H1 (cell line): ENCODE results near the gene ICE1. TPM values are rescaled to one million over a fixed set of nuclear protein-coding genes. Genes with fewer than 3 reads are reported as not detected.

Source experiments
- CTCF ChIA-PET: fragments of 300-600 bp; sonication (Branson Sonifier 250); formaldehyde crosslinking; loops from one replicate; lab custom pipeline; 2021; ENCODE audit not compliant: partially characterized antibody; lab: Charles Lee
- POLR2A ChIA-PET: fragments of 300-600 bp; sonication (Branson Sonifier 250); formaldehyde crosslinking; loops from one replicate; lab custom pipeline; 2021; ENCODE audit warnings: inconsistent platforms; ENCODE audit not compliant: partially characterized antibody; lab: Charles Lee
- DNase-seq, 2 experiments: peaks; one replicate each; pipeline versions ENCODE4 v3.0.0 to v3.0.0-alpha.2; 2010 to 2022; ENCODE audit warnings: low spot score in 2 of 2, low read depth in 1 of 2, mixed read lengths in 1 of 2
- FAIRE-seq: peaks from 2 replicates; lab custom pipeline; 2011; peaks lifted over from hg19 to GRCh38; lab: Jason Lieb, UNC
- H2AFZ ChIP-seq: 2 replicates; pipeline ENCODE4 v1.8.1; 2012; ENCODE audit warnings: low read length, inconsistent platforms
- H2AK5ac ChIP-seq: 2 replicates; pipeline ENCODE4 v1.6.1; 2013; ENCODE audit warnings: low read depth, low read length
- H2BK120ac ChIP-seq: replicated peaks from 2 replicates; pipeline ENCODE3; 2013; ENCODE audit warnings: low read depth, low read length, inconsistent platforms
- H2BK12ac ChIP-seq: 2 replicates; pipeline ENCODE4 v1.6.1; 2013; ENCODE audit warnings: low read depth, low read length
- H2BK15ac ChIP-seq: 2 replicates; pipeline ENCODE4 v1.6.1; 2013; ENCODE audit warnings: low read length
- H2BK20ac ChIP-seq: 2 replicates; pipeline ENCODE4 v1.6.1; 2013; ENCODE audit warnings: low read length
- H2BK5ac ChIP-seq: 2 replicates; pipeline ENCODE4 v1.6.1; 2013; ENCODE audit warnings: low read depth, low read length
- H3K14ac ChIP-seq: 2 replicates; pipeline ENCODE4 v1.6.1; 2013; ENCODE audit warnings: inconsistent platforms; ENCODE audit not compliant: insufficient read length
- H3K18ac ChIP-seq: 2 replicates; pipeline ENCODE4 v1.6.1; 2013; ENCODE audit warnings: low read length; ENCODE audit errors: extremely low read depth
- H3K23ac ChIP-seq: 2 replicates; pipeline ENCODE4 v1.6.1; 2013; ENCODE audit warnings: inconsistent platforms; ENCODE audit not compliant: insufficient read length
- H3K23me2 ChIP-seq: 2 replicates; pipeline ENCODE4 v1.6.1; 2013; ENCODE audit warnings: low read depth, low read length
- H3K27ac ChIP-seq: 2 replicates; pipeline ENCODE4 v1.6.1; 2011; ENCODE audit warnings: low read depth, low read length, inconsistent platforms
- H3K27me3 ChIP-seq, 4 experiments: replicated peaks in 1 of 4; 1 replicate in 1 of 4; 2 replicates in 3 of 4; pipeline versions ENCODE4 v1.6.1 to v1.8.1; 2011 to 2013; ENCODE audit warnings: low read length in 3 of 4, mild to moderate bottlenecking in 3 of 4, inconsistent platforms in 2 of 4, mixed read lengths in 2 of 4, moderate library complexity in 1 of 4; ENCODE audit not compliant: control insufficient read depth in 3 of 4, insufficient read depth in 3 of 4; ENCODE audit errors: extremely low read depth in 1 of 4
- H3K36me3 ChIP-seq, 4 experiments: 2 replicates each; pipeline versions ENCODE4 v1.6.1 to v1.8.1; 2011 to 2013; ENCODE audit warnings: mild to moderate bottlenecking in 4 of 4, low read length in 3 of 4, moderate library complexity in 2 of 4, control low read depth in 1 of 4, inconsistent platforms in 1 of 4; ENCODE audit not compliant: insufficient read depth in 4 of 4, control insufficient read depth in 2 of 4
- H3K4ac ChIP-seq: replicated peaks from 2 replicates; pipeline ENCODE3; 2013; ENCODE audit warnings: low read length, low read depth, mixed read lengths, inconsistent platforms; ENCODE audit not compliant: insufficient read length
- H3K4me1 ChIP-seq, 4 experiments: replicated peaks in 1 of 4; 1 replicate in 1 of 4; 2 replicates in 3 of 4; pipeline versions ENCODE4 v1.6.1 to v1.8.1; 2011 to 2013; ENCODE audit warnings: low read length in 3 of 4, inconsistent platforms in 2 of 4, mixed read lengths in 1 of 4; ENCODE audit not compliant: insufficient read depth in 4 of 4, control insufficient read depth in 3 of 4
- H3K4me2 ChIP-seq, 2 experiments: 2 replicates each; pipeline versions ENCODE4 v1.6.1 to v1.8.1; 2011 to 2013; ENCODE audit warnings: low read depth in 2 of 2, low read length in 2 of 2, control low read depth in 1 of 2, inconsistent platforms in 1 of 2, mild to moderate bottlenecking in 1 of 2; ENCODE audit not compliant: insufficient read depth in 1 of 2
- H3K4me3 ChIP-seq, 4 experiments: fragments of 200-600, 300-600 bp in 1 of 4; sonication (generic), shearing (Covaris generic), sonication (Bioruptor Twin) in 1 of 4; 2 replicates each; pipeline versions ENCODE4 v1.5.1 to v1.8.1; 2011 to 2016; ENCODE audit warnings: low read length in 4 of 4, low read depth in 3 of 4, control low read depth in 2 of 4, inconsistent platforms in 2 of 4, mild to moderate bottlenecking in 2 of 4, mixed read lengths in 1 of 4, moderate library complexity in 1 of 4; ENCODE audit not compliant: insufficient read depth in 2 of 4; ENCODE audit errors: extremely low read depth in 1 of 4
- H3K56ac ChIP-seq: replicated peaks from 2 replicates; pipeline ENCODE3; 2013; ENCODE audit warnings: low read depth, mild to moderate bottlenecking, mixed read lengths, low read length, inconsistent platforms; ENCODE audit not compliant: insufficient read length
- H3K79me1 ChIP-seq: 2 replicates; pipeline ENCODE4 v1.6.1; 2013; ENCODE audit warnings: low read depth, low read length, control low read depth
- H3K79me2 ChIP-seq, 2 experiments: 2 replicates each; pipeline versions ENCODE4 v1.6.1 to v1.8.1; 2012 to 2013; ENCODE audit warnings: low read length in 2 of 2, mild to moderate bottlenecking in 2 of 2, inconsistent platforms in 1 of 2; ENCODE audit not compliant: insufficient read depth in 2 of 2, control insufficient read depth in 1 of 2
- H3K9ac ChIP-seq, 4 experiments: replicated peaks in 1 of 4; 1 replicate in 1 of 4; 2 replicates in 3 of 4; pipeline versions ENCODE4 v1.6.1 to v1.8.1; 2011 to 2013; ENCODE audit warnings: low read depth in 3 of 4, low read length in 3 of 4, control low read depth in 2 of 4, mild to moderate bottlenecking in 2 of 4, moderate library complexity in 2 of 4, inconsistent platforms in 1 of 4; ENCODE audit errors: extremely low read depth in 1 of 4
- H3K9me3 ChIP-seq, 2 experiments: 2 replicates each; pipeline versions ENCODE4 v1.6.1 to v1.8.1; 2012 to 2013; ENCODE audit warnings: mild to moderate bottlenecking in 2 of 2, moderate library complexity in 2 of 2, control low read depth in 1 of 2, inconsistent platforms in 1 of 2, low read depth in 1 of 2, low read length in 1 of 2, mixed read lengths in 1 of 2; ENCODE audit not compliant: insufficient read depth in 2 of 2
- H4K20me1 ChIP-seq, 2 experiments: replicated peaks in 1 of 2; 2 replicates each; pipeline versions ENCODE3 to v1.8.1; 2011 to 2013; ENCODE audit warnings: inconsistent platforms in 2 of 2, low read length in 2 of 2, mild to moderate bottlenecking in 1 of 2; ENCODE audit not compliant: insufficient read depth in 2 of 2, control insufficient read depth in 1 of 2
- H4K5ac ChIP-seq: 2 replicates; pipeline ENCODE4 v1.6.1; 2013; ENCODE audit warnings: low read length, low read depth, mixed read lengths, inconsistent platforms; ENCODE audit not compliant: insufficient read length
- H4K8ac ChIP-seq: 2 replicates; pipeline ENCODE4 v1.8.0; 2013; ENCODE audit warnings: mild to moderate bottlenecking, moderate library complexity, low read length, inconsistent platforms; ENCODE audit not compliant: insufficient read depth; ENCODE audit errors: extremely low read depth
- H4K91ac ChIP-seq: replicated peaks from 2 replicates; pipeline ENCODE3; 2013; ENCODE audit warnings: low read length, mixed read lengths, inconsistent platforms; ENCODE audit not compliant: insufficient read length
- CTBP2 ChIP-seq: IDR thresholded peaks from 2 replicates; pipeline ENCODE4 v1.7.0; 2011; ENCODE audit warnings: borderline replicate concordance, mild to moderate bottlenecking, moderate library complexity, mixed read lengths, low read length; ENCODE audit not compliant: insufficient read depth, insufficient read length
- PHF8 ChIP-seq: fragments of 200-600 bp; sonication (generic); conservative IDR thresholded peaks from 2 replicates; pipeline ENCODE4 v1.7.1; 2012; ENCODE audit warnings: low read depth, mild to moderate bottlenecking, inconsistent platforms, low read length, moderate library complexity
- WGBS, 2 experiments: shearing (Covaris generic) in 1 of 2; methylation state at CpG; one replicate each; pipeline versions ENCODE4 v1.1.6 to v1.1.7; 2013 to 2015; ENCODE audit warnings: low lambda C conversion rate in 2 of 2, mixed read lengths in 2 of 2, inconsistent platforms in 1 of 2, low coverage in 1 of 2, missing lambda C conversion rate in 1 of 2; ENCODE audit not compliant: insufficient replicate concordance in 2 of 2, insufficient coverage in 1 of 2, insufficient read length in 1 of 2; ENCODE audit errors: extremely low coverage in 1 of 2, missing lambda C conversion rate in 1 of 2; 5-methylcytosine and 5-hydroxymethylcytosine counted together
- polyA plus RNA-seq, 7 experiments: library from polyadenylated mRNA; depleted of rRNA in 3 of 7; stranded (reverse) in 5 of 7; unstranded in 2 of 7; fragments of >200 nt in 5 of 7; fragments of 200-250 nt in 2 of 7; gene quantifications; 1 replicate in 5 of 7; 2 replicates in 1 of 7; 4 replicates in 1 of 7; pipeline versions ENCODE4 v1.2.1 to v1.2.3, GENCODE V29; 2011 to 2013; ENCODE audit warnings: missing spikeins in 2 of 7, mixed read lengths in 2 of 7
- total RNA-seq: library from RNA; stranded (reverse); fragmentation: NEBNext Ultra II Directional; extraction: Animal tissue kit (Norgen Biotek cat#: 25700); gene quantifications from 2 replicates; pipeline ENCODE4 v1.2.1, GENCODE V29; 2021

Gene ICE1
- total and polyA plus RNA-seq, 2 of the 8 experiments (the other 6 are each of a cell fraction or from before 2014, with no cell fraction given): 11.8 to 53.9 TPM

DNA sequence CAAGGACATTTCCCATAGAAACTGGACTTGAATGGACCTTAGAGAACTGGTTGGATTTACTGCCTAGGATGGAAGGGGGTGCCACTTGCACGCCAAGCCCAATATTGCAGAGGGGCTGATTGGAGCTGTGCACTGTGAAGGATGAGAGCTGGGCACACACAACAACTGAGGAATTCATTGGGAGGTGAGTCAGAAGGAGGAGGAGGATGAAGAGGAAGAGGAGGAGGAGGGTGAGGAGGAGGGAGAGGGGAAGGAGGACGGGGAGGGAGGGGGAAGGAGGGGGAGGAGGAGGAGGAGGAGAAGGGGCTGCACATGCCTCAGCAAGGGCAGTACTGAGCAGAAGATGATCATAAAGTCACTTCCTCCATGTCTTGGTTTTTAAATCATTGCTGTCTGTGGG lies 5.7 kb upstream of the ICE1 start:
- H3K79me2 ChIP-seq: no peaks in the 10 kb centered on the region
- no peaks in the 10 kb centered on the region for H3K27me3 ChIP-seq
- H4K5ac ChIP-seq: no peak overlapping the region
- no peaks in the 10 kb centered on the region for H3K36me3 ChIP-seq
- no peak overlapping the region for H2BK15ac ChIP-seq
- H3K9ac ChIP-seq: no peak overlapping the region
- FAIRE-seq (no peak), DNase-seq (no peak)
- ChIA-PET CTCF (interaction anchor here (0.7 to 7.2 kb wide), 7 partner anchors 19 to 538 kb away, joined by 3 to 119 read pairs (median 5); no protein-coding TSS in a partner anchor), POLR2A (no interaction called here)
- H3K4ac ChIP-seq: no peak overlapping the region
- no peak overlapping the region for H2BK5ac ChIP-seq
- H3K79me1 ChIP-seq: no peaks in the 10 kb centered on the region
- no peak overlapping the region for H4K91ac ChIP-seq
- no peaks in the 10 kb centered on the region for H3K9me3 ChIP-seq
- H2BK12ac ChIP-seq: no peak overlapping the region
- no peak overlapping the region for H3K4me3 ChIP-seq
- no peak overlapping the region for H2BK120ac ChIP-seq
- H3K27ac ChIP-seq: no peak overlapping the region
- no peak overlapping the region for H2BK20ac ChIP-seq
- H3K4me1 ChIP-seq: peaks cover 0 to 8% (median 4%) of the 10 kb centered on the region in 4 experiments; a peak in 5 of 7 replicates
- no peak overlapping the region for H3K18ac ChIP-seq
- peaks cover 8% of the 10 kb centered on the region for H3K23me2 ChIP-seq
- WGBS, 2 experiments: 93% methylated on average over 1 of the region's 2 CpGs; no CpG with 5 or more reads in 1 of the 2 experiments
- no peaks in the 10 kb centered on the region for H4K20me1 ChIP-seq
- H3K14ac ChIP-seq: no peak overlapping the region
- no peak overlapping the region for H2AFZ ChIP-seq
- no peak overlapping the region for H4K8ac ChIP-seq
- H3K23ac ChIP-seq: no peak overlapping the region
- H2AK5ac ChIP-seq: no peak overlapping the region
- H3K56ac ChIP-seq: no peak overlapping the region
- no peak overlapping the region for H3K4me2 ChIP-seq
- TF ChIP-seq PHF8: no peak
- TF ChIP-seq CTBP2: no peak
